ENCODE measurements around the gene RAB11FIP4. TPM values are rescaled to one million over a fixed set of nuclear protein-coding genes. Genes with fewer than 3 reads are reported as not detected.

RAB11FIP4 gene
- total RNA-seq, 1 donor = 0.72 TPM

GRCh38 chr17:31490671-31491375 is 99.3 kb downstream of the RAB11FIP4 start:
- no peaks in the 10 kb centered on the region for H3K9me3 ChIP-seq (ENCODE audit: low read depth, low read length)
- H3K4me2 ChIP-seq (ENCODE audit: insufficient read depth, low read length) = no peak overlapping the region
- no peak overlapping the region for H2AFZ ChIP-seq (ENCODE audit: low read length)
- no peak overlapping the region for H3K27ac ChIP-seq (ENCODE audit: low read depth, low read length)
- peaks cover 53% of the 10 kb centered on the region for H3K27me3 ChIP-seq (ENCODE audit: insufficient read depth, low read length)
- no peaks in the 10 kb centered on the region for H3K79me2 ChIP-seq (ENCODE audit: insufficient read depth, low read length)
- H3K4me1 ChIP-seq (ENCODE audit: insufficient read depth, low read length) = no peaks in the 10 kb centered on the region
- H3K4me3 ChIP-seq (ENCODE audit: insufficient read depth, low read length) = no peak overlapping the region
- H4K20me1 ChIP-seq (ENCODE audit: insufficient read depth, low read length) = peaks cover 4% of the 10 kb centered on the region
- no peaks in the 10 kb centered on the region for H3K36me3 ChIP-seq (ENCODE audit: insufficient read depth, low read length)
- no peak for TF ChIP-seq CTCF (IDR thresholded peaks at IDR 0.05; ENCODE audit: extremely low read depth, low read depth, low read length)
- DNase-seq (ENCODE audit: insufficient read length, low spot score, missing footprints) = peak; percentile 54

GRCh38 chr17:31491376-31492131 is 100.1 kb downstream of the RAB11FIP4 start:
- Histone ChIP-seq H4K20me1 (ENCODE audit: insufficient read depth, low read length) (peaks cover 4% of the 10 kb centered on the region), H3K27me3 (ENCODE audit: insufficient read depth, low read length) (peaks cover 56% of the 10 kb centered on the region), H3K27ac (ENCODE audit: low read depth, low read length) (no peak overlapping the region), H2AFZ (ENCODE audit: low read length) (no peak overlapping the region), H3K4me1 (ENCODE audit: insufficient read depth, low read length) (no peaks in the 10 kb centered on the region), H3K79me2 (ENCODE audit: insufficient read depth, low read length) (no peaks in the 10 kb centered on the region), H3K36me3 (ENCODE audit: insufficient read depth, low read length) (no peaks in the 10 kb centered on the region), H3K9me3 (ENCODE audit: low read depth, low read length) (no peaks in the 10 kb centered on the region), H3K4me2 (ENCODE audit: insufficient read depth, low read length) (no peak overlapping the region), H3K4me3 (ENCODE audit: insufficient read depth, low read length) (no peak overlapping the region)
- TF ChIP-seq CTCF (IDR thresholded peaks at IDR 0.05; ENCODE audit: extremely low read depth, low read depth, low read length) = no peak
- DNase-seq (ENCODE audit: insufficient read length, low spot score, missing footprints) = peak; percentile 52

- H3K36me3 ChIP-seq (ENCODE audit: insufficient read depth, low read length) = no peaks in the 10 kb centered on the region
- H4K20me1 ChIP-seq (ENCODE audit: insufficient read depth, low read length) = peaks cover 4% of the 10 kb centered on the region
- H3K9me3 ChIP-seq (ENCODE audit: low read depth, low read length) = no peaks in the 10 kb centered on the region
- no peak overlapping the region for H3K4me2 ChIP-seq (ENCODE audit: insufficient read depth, low read length)
- no peak for TF ChIP-seq CTCF (IDR thresholded peaks at IDR 0.05; ENCODE audit: extremely low read depth, low read depth, low read length)
- DNase-seq (ENCODE audit: insufficient read length, low spot score, missing footprints) = no peak
- H2AFZ ChIP-seq (ENCODE audit: low read length) = no peak overlapping the region
- no peak overlapping the region for H3K4me3 ChIP-seq (ENCODE audit: insufficient read depth, low read length)
- no peaks in the 10 kb centered on the region for H3K79me2 ChIP-seq (ENCODE audit: insufficient read depth, low read length)
- H3K4me1 ChIP-seq (ENCODE audit: insufficient read depth, low read length) = no peaks in the 10 kb centered on the region
- peaks cover 54% of the 10 kb centered on the region for H3K27me3 ChIP-seq (ENCODE audit: insufficient read depth, low read length)
- no peak overlapping the region for H3K27ac ChIP-seq (ENCODE audit: low read depth, low read length)
These were observed 100.7 kb downstream of the RAB11FIP4 start for GRCh38 chr17:31492206-31492605.

All from osteoblast (primary cell).